GM19351 (cell line): Measurements from ENCODE around the gene BNIP3.
"Not testable (repeated sequence)": the region's sequence is repeated elsewhere in the genome, so short reads cannot be mapped to it uniquely, and the experiment has no call there.

ENCODE experiments used
- ATAC-seq: cut with Tn5 transposase; IDR thresholded peaks from one replicate; pipeline ENCODE4 v1.9.1; 2021; ENCODE audit warnings: mild to moderate bottlenecking, moderate library complexity; ENCODE audit not compliant: unreplicated experiment

Gene BNIP3

DNA sequence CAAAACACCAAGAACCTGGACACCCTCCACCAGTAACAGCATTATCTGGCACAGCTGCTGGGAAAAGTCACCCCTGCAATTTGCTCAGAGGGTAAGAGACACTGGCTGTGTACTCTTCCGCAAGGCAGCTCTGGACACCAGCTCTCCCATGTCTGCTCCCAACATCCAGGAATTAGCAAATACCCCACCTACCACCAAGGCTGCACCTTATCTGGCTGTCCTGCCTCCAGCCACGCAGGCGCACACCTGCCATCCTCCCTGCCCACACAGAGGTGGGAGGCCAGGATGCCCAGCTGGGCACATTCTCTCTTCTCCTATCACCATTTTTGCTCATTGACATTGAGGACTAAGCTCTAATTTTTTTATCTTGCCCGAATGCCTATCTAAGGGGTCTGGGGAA is 20.3 kb upstream of the BNIP3 start:
- no peak for ATAC-seq

GRCh38 chr10:132001238-132001972 is 19.7 kb upstream of the BNIP3 start:
- no peak for ATAC-seq

DNA sequence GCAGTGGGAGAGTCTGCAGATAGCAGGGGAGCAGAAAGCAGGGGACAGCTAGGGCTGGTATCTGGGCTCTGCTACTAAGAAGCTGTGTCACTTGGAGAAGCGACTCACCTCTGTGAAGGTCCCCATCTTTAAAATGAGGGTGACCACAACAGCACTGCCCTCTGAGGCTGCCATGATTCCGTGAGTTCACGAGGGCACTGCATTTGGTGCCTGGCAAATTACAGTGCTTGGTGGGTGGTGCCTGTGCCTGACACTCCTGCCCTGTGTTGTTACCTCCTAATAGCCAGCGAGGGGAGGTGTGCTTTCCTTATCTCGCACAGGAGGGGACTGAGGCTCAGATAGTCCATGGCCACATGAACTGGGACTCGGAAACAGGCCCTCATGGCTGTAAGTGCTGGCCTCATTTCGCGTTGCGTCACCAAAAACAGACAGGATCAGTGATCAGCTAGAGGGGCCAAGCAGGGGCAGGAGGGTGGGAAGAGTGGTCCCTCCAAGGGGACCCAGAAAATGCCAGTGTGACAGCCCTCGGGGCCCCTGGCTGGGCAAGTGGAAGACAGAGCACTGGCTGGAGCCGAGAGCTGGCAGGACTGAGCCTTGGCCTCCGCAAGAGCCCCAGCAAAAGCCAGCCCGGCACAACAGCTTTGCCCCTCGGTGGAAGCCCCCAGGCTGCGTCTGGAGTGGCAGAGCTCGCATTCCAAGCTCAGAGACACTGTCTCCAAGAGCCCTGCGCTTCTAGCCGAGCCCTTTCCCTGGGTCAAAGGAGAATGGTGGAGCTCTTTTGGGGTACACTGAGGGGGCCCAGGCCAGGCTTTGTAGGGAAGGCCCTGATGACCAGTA is 17.3 kb upstream of the BNIP3 start:
- no peak for ATAC-seq

DNA sequence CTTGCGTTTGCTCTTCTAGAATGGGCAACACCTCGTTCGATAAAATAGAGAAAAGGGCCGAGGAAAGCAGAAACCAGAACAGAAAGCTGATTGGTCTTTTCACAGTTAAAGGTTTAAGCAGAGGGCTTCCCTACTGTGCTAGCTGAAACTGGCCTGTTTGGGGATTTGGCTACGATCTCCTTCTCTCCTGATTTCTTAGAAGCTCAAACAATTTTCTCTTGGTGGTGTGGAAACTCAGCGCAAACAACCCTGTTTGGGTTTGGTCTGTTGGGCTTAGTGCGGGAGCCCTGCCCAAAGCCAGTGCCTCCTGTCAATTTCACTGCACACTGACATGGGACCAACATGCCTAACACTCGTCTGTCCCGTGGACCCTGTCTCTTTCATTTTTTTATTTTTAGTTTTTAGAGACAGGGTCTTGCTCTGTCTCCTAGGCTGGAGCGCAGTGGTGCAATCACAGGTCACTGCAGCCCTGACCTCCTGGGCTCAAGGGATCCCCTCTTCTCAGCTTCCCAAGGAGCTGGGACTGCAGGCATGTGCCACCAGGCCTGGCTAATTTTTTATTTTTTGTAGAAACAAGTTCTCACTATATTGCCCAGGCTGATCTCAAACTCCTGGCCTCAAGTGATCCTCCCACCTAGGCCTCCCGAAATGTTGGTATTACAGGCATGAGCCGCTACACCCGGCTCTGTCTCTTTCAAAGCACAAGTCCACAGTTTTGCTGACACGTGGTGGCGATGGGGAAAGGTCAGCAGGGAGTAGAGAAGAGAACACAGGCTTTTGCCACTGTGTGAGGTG is 16.5 kb upstream of the BNIP3 start:
- ATAC-seq = no peak

DNA sequence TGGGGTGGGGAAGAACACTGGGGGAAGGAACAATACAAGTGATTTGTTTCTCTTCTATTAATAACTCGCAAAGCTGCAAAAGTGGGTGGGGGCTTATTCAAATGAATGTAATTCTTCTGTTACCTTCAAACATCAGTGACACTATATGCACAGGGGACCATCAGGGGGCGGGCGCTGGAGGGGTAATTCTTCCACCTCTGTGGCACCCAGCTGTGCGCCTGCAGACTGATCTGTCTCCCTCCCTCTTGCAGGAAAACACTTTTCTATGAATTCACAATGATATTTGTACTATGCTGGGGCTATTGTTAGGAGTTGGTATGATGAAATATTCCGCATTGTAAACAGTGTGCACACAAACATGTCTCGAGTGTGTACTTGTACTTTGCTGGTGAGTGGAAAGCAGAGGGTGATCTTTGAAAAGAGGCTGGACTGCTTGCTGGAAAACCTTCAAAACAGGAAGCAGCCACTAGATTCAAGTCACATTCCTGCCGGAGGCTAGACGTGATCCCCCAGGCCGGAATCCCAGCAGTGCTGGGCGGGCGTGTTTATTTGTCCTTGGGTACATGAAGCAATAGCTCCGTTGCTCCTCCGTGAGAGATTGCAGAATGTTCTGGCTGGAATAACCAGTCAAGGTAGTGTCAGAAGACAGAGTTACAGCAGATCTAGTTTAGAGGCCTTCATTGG is 15.8 kb upstream of the BNIP3 start:
- ATAC-seq = no peak

GRCh38 chr10:131996466-131997365 is 15.0 kb upstream of the BNIP3 start:
- ATAC-seq = no peak

GRCh38 chr10:131994435-131994834 is 12.7 kb upstream of the BNIP3 start:
- no peak for ATAC-seq

GRCh38 chr10:131993275-131993674 is 11.6 kb upstream of the BNIP3 start:
- no peak for ATAC-seq

GRCh38 chr10:131991726-131992125 is 10.0 kb upstream of the BNIP3 start:
- no peak for ATAC-seq

DNA sequence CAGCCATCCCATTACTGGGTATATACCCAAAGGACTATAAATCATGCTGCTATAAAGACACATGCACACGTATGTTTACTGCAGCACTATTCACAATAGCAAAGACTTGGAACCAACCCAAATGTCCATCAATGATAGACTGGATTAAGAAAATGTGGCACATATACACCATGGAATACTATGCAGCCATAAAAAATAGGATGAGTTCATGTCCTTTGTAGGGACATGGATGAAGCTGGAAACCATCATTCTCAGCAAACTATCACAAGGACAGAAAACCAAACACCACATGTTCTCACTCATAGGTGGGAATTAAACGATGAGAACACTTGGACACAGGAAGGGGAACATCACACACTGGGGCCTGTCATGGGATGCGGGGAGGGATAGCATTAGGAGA is 6.1 kb upstream of the BNIP3 start:
- not testable (repeated sequence) for ATAC-seq

GRCh38 chr10:131987301-131987700 is 5.6 kb upstream of the BNIP3 start:
- ATAC-seq = not testable (repeated sequence)

- ATAC-seq = not testable (repeated sequence)
These were observed 5.1 kb upstream of the BNIP3 start for GRCh38 chr10:131986851-131987250.

GRCh38 chr10:131983780-131984179 is 2.1 kb upstream of the BNIP3 start:
- no peak for ATAC-seq

GRCh38 chr10:131982796-131983195 is 1.1 kb upstream of the BNIP3 start:
- no peak for ATAC-seq

DNA sequence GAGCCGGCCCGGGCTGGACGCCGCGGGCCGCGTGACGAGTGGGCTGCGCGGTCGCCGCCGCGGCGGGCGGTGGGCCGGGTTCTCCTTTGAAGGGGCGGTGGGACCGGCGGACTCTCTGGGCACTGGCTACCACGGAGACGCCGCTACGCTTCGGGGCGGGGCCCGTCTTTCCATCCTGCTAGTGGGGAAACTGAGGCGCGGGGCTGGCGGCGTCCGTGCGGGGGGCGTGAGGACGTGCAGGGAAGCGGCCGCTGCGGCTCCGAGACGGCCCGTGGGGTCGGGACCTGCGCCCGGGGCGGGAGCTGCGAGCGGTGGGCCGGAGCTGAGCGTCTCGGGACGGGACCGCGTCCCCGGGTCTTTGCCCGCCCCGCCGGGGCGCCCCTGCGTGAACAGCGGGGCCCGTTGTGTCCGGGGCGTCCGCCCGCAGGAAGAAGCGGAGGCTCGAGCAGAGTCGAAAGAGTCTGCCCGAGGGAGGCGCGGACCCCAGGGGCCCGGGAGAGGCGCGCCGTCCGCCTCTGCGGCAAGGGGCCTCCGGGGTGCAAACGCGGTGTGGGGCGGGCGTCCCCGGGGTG is 548 bp upstream of the BNIP3 start:
- peak; percentile 27 for ATAC-seq

GRCh38 chr10:131980761-131981428 is 828 bp downstream of the BNIP3 start:
- ATAC-seq = no peak

DNA sequence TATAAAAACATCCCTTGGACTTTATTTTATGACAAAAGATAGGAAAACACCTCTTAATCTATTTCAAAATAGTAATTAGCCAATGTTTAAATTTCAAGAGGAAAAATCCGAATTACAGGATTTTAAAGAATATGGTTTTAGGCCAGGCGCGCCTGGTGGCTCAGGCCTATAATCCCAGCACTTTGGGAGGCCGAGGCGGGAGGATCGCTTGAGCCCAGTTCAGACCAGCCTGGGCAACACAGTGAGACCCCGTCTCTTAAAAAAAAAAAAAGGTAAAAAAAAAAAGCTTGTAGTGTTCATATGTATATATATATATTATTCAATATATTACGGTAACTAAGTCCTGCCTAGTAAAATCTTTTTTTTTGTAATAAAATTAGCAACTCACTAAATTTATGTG is 1.4 kb downstream of the BNIP3 start:
- no peak for ATAC-seq

DNA sequence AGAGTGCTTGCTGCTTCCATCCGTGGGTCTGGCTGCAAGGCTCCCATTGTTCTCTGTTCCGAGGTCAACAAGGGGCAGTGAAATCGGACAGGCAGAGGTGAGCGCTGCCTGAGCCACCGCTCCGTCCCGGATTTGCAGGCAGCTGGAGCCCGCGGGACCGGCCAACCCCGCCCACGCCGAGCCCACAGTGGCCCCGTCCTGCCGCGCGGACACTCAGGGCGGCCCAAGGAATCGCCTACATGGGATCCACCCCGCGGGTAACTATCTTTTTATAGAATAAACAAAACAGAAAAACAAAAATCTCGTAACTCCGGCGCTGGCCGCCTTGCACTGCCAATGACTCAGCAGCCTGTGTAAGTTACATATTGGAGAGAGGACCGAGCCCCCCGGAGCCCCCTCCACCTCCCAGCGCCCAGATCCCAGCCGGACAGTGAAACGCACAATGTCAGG is 1.9 kb downstream of the BNIP3 start:
- ATAC-seq = no peak

DNA sequence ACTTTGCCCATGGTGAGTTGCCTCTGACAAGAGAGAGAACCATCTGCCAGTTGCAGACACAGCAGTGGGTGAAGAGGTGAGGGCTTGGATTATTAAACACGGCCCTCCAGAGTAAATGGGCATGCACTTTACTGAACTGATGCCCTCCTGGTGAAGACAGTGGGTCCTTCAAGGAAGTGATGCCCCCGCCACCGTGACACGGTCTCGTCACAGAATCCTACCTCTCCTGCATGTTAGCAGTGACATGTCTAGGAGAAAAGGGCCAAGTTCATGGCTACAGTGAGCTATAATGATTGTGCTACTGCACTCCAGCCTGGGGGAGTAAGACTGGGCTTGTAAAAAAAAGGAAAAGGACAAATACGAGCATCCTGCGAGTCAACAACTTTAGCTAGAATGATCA is 2.4 kb downstream of the BNIP3 start:
- no peak for ATAC-seq
